IMR-90 (cell line): Measurements from ENCODE around the gene NCOA3. TPM values are rescaled to one million over a fixed set of nuclear protein-coding genes. Genes with fewer than 3 reads are reported as not detected.

Experiments
- ATAC-seq: fragments of 200-7000 bp; cut with Tn5 transposase; 2 replicates; pipeline ENCODE4 v1.9.1; 2020; ENCODE audit warnings: low read depth, mild to moderate bottlenecking, moderate library complexity
- BruUV-seq: library from RNA; stranded (reverse); fragments of 400-500 nt; replicated peaks from 2 replicates; lab custom pipeline; 2021; lab: Mats Ljungman, UMichigan
- CTCF ChIA-PET: fragments of 300-600 bp; formaldehyde crosslinking; extraction: SDS; loops from one replicate; lab custom pipeline; 2021; ENCODE audit warnings: antibody characterized with exemption; lab: Yijun Ruan, JAX
- POLR2A ChIA-PET: fragments of 300-600 bp; sonication (Branson Sonifier 250); formaldehyde crosslinking; loops from one replicate; lab custom pipeline; 2022; ENCODE audit warnings: antibody characterized with exemption; ENCODE audit not compliant: unreplicated experiment; lab: Charles Lee
- DNase-seq: peaks from one replicate; pipeline ENCODE4 v3.0.0; 2013
- H2AFZ ChIP-seq: replicated peaks from 2 replicates; pipeline ENCODE3; 2013; ENCODE audit warnings: low read length, mild to moderate bottlenecking; ENCODE audit not compliant: poor library complexity
- H2AK5ac ChIP-seq: 2 replicates; pipeline ENCODE4 v1.6.1; 2013; ENCODE audit warnings: low read depth, low read length, inconsistent platforms
- H2AK9ac ChIP-seq: replicated peaks from 2 replicates; pipeline ENCODE3; 2013; ENCODE audit warnings: mild to moderate bottlenecking, low read depth, low read length, moderate library complexity; ENCODE audit not compliant: poor library complexity
- H2BK120ac ChIP-seq: 2 replicates; pipeline ENCODE4 v1.6.1; 2013; ENCODE audit warnings: low read depth, low read length, inconsistent platforms
- H2BK15ac ChIP-seq: 3 replicates; pipeline ENCODE4 v1.6.1; 2013; ENCODE audit warnings: low read depth, low read length, inconsistent platforms
- H2BK20ac ChIP-seq: 2 replicates; pipeline ENCODE4 v1.6.1; 2013; ENCODE audit warnings: low read depth, mild to moderate bottlenecking, inconsistent platforms, low read length, moderate library complexity
- H2BK5ac ChIP-seq: 2 replicates; pipeline ENCODE4 v1.6.1; 2013; ENCODE audit warnings: mild to moderate bottlenecking, low read depth, low read length, inconsistent platforms; ENCODE audit not compliant: poor library complexity, severe bottlenecking
- H3K14ac ChIP-seq: replicated peaks from 2 replicates; pipeline ENCODE4 v1.6.1; 2013; ENCODE audit warnings: low read depth, low read length, inconsistent platforms
- H3K18ac ChIP-seq: 2 replicates; pipeline ENCODE4 v1.6.1; 2013; ENCODE audit warnings: low read depth, low read length, control low read depth
- H3K23ac ChIP-seq: 2 replicates; pipeline ENCODE4 v1.6.1; 2013; ENCODE audit warnings: low read depth, low read length, inconsistent platforms
- H3K27ac ChIP-seq: 2 replicates; pipeline ENCODE4 v1.5.1; 2013; ENCODE audit warnings: mild to moderate bottlenecking, control low read depth, low read length; ENCODE audit not compliant: insufficient read depth
- H3K27me3 ChIP-seq: 2 replicates; pipeline ENCODE4 v1.6.1; 2013; ENCODE audit warnings: low read length; ENCODE audit not compliant: control insufficient read depth, insufficient read depth
- H3K36me3 ChIP-seq: 2 replicates; pipeline ENCODE4 v1.6.1; 2013; ENCODE audit warnings: low read length, mixed read lengths; ENCODE audit not compliant: control insufficient read depth, insufficient read depth
- H3K4ac ChIP-seq: 2 replicates; pipeline ENCODE4 v1.6.1; 2013; ENCODE audit warnings: low read depth, low read length, inconsistent platforms
- H3K4me1 ChIP-seq: 2 replicates; pipeline ENCODE4 v1.6.1; 2013; ENCODE audit warnings: low read length, mixed read lengths; ENCODE audit not compliant: control insufficient read depth, insufficient read depth
- H3K4me2 ChIP-seq: 2 replicates; pipeline ENCODE4 v1.6.1; 2013; ENCODE audit warnings: low read depth, mild to moderate bottlenecking, control low read depth, low read length, moderate library complexity
- H3K4me3 ChIP-seq: 2 replicates; pipeline ENCODE4 v1.5.1; 2013; ENCODE audit warnings: low read depth, mild to moderate bottlenecking, control low read depth, low read length, moderate library complexity; ENCODE audit not compliant: insufficient read depth
- H3K56ac ChIP-seq: 2 replicates; pipeline ENCODE4 v1.6.1; 2013; ENCODE audit warnings: low read length, inconsistent platforms; ENCODE audit not compliant: insufficient read depth; ENCODE audit errors: extremely low read depth
- H3K79me1 ChIP-seq, 2 experiments: 2 replicates each; pipeline ENCODE4 v1.6.1; 2013; ENCODE audit warnings: low read length in 2 of 2, inconsistent platforms in 1 of 2, low read depth in 1 of 2
- H3K9ac ChIP-seq: 2 replicates; pipeline ENCODE4 v1.6.1; 2013; ENCODE audit warnings: low read depth, low read length, control low read depth
- H3K9me1 ChIP-seq: 2 replicates; pipeline ENCODE4 v1.6.1; 2013; ENCODE audit warnings: low read length, inconsistent platforms; ENCODE audit not compliant: insufficient read depth
- H3K9me3 ChIP-seq: 2 replicates; pipeline ENCODE4 v1.6.1; 2013; ENCODE audit warnings: low read length; ENCODE audit not compliant: control insufficient read depth, insufficient read depth
- H4K20me1 ChIP-seq: 2 replicates; pipeline ENCODE4 v1.6.1; 2013; ENCODE audit warnings: low read length, inconsistent platforms; ENCODE audit not compliant: insufficient read depth
- H4K5ac ChIP-seq: 2 replicates; pipeline ENCODE4 v1.6.1; 2013; ENCODE audit warnings: mild to moderate bottlenecking, low read depth, low read length, control low read depth
- H4K8ac ChIP-seq, 2 experiments: 2 replicates each; pipeline ENCODE4 v1.6.1; 2013; ENCODE audit warnings: low read depth in 2 of 2, low read length in 2 of 2, control low read depth in 1 of 2, inconsistent platforms in 1 of 2
- H4K91ac ChIP-seq: 2 replicates; pipeline ENCODE4 v1.6.1; 2013; ENCODE audit warnings: low read depth, low read length, inconsistent platforms; ENCODE audit not compliant: insufficient read depth
- BHLHE40 ChIP-seq: fragments of 150-350 bp; IDR thresholded peaks from 2 replicates; pipeline ENCODE4 v1.6.1; 2016; ENCODE audit warnings: mild to moderate bottlenecking, low read depth, low read length
- CEBPB ChIP-seq: IDR thresholded peaks from 2 replicates; pipeline ENCODE4 v1.6.1; 2012; ENCODE audit warnings: low read depth, low read length, improper control_type of control experiment
- FOS ChIP-seq: fragments of 150-350 bp; IDR thresholded peaks from 2 replicates; pipeline ENCODE4 v1.6.1; 2016; ENCODE audit warnings: low read depth, low read length
- MAFK ChIP-seq: IDR thresholded peaks from 2 replicates; pipeline ENCODE4 v1.6.1; 2012; ENCODE audit warnings: low read depth, low read length, improper control_type of control experiment
- MAZ ChIP-seq: IDR thresholded peaks from 2 replicates; pipeline ENCODE4 v1.6.1; 2012; ENCODE audit warnings: low read depth, mild to moderate bottlenecking, low read length, improper control_type of control experiment, moderate library complexity, borderline replicate concordance
- NFE2L2 ChIP-seq: fragments of 150-350 bp; IDR thresholded peaks from 2 replicates; pipeline ENCODE4 v1.6.1; 2016; ENCODE audit warnings: low read depth, mild to moderate bottlenecking, low read length
- POLR2A ChIP-seq: IDR thresholded peaks from 2 replicates; pipeline ENCODE4 v1.6.1; 2012; ENCODE audit warnings: mild to moderate bottlenecking, low read depth, low read length
- RAD21 ChIP-seq: IDR thresholded peaks from 2 replicates; pipeline ENCODE4 v1.6.1; 2012; ENCODE audit warnings: low read length, improper control_type of control experiment
- RCOR1 ChIP-seq: IDR thresholded peaks from 2 replicates; pipeline ENCODE4 v1.6.1; 2012; ENCODE audit warnings: mild to moderate bottlenecking, low read length, improper control_type of control experiment; ENCODE audit not compliant: insufficient replicate concordance
- RFX5 ChIP-seq: IDR thresholded peaks from 2 replicates; pipeline ENCODE4 v1.8.0; 2012; ENCODE audit warnings: low read depth, mild to moderate bottlenecking, low read length, moderate library complexity
- SMC3 ChIP-seq: fragments of 150-350 bp; IDR thresholded peaks from 2 replicates; pipeline ENCODE4 v1.6.1; 2016; ENCODE audit warnings: low read depth, mild to moderate bottlenecking, antibody characterized with exemption, low read length, moderate library complexity
- USF2 ChIP-seq: fragments of 150-350 bp; IDR thresholded peaks from 2 replicates; pipeline ENCODE4 v1.6.1; 2017; ENCODE audit warnings: mild to moderate bottlenecking, antibody characterized with exemption, low read length, low read depth
- WGBS, 2 experiments: methylation state at CpG; one replicate each; pipeline versions ENCODE4 v1.1.5 to v1.1.7; 2013; ENCODE audit warnings: missing lambda C conversion rate in 2 of 2; ENCODE audit not compliant: insufficient read length in 1 of 2; ENCODE audit errors: extremely low coverage in 2 of 2; 5-methylcytosine and 5-hydroxymethylcytosine counted together
- dilution Hi-C: fragments of 300-500 bp; cut with HindIII; formaldehyde crosslinking; loops from one replicate; pipeline ENCODE4 v1.14.3; 2018; ENCODE audit warnings: low sequenced_read_pairs; ENCODE audit not compliant: unreplicated experiment
- in situ Hi-C: fragments of 300-500 bp; cut with MboI; formaldehyde crosslinking; loops from 3 replicates; pipeline ENCODE4 v1.14.3; 2019; ENCODE audit warnings: low sequenced_read_pairs, inconsistent platforms, mixed read lengths
- intact Hi-C: fragments of 100-400 bp; cut with micrococcal nuclease; formaldehyde crosslinking; loops from 2 replicates; pipeline ENCODE4 v1.10.0; 2022
- polyA plus RNA-seq, 3 experiments: library from polyadenylated mRNA; depleted of rRNA; stranded (reverse); fragments of >200 nt; gene quantifications; 2 replicates each; pipeline ENCODE4 v1.2.3, GENCODE V29; 2012; ENCODE audit warnings: low replicate concordance in 1 of 3
- total RNA-seq: library from RNA; depleted of rRNA; stranded (reverse); fragments of >200 nt; gene quantifications from 2 replicates; pipeline ENCODE4 v1.2.3, GENCODE V29; 2012
- TF ChIP-seq, protein P1 (sequence below): fragments of 150-350 bp; IDR thresholded peaks from 2 replicates; pipeline ENCODE4 v1.6.1; 2016; ENCODE audit warnings: low read depth, mild to moderate bottlenecking, low read length, moderate library complexity, borderline replicate concordance
- TF ChIP-seq, protein P2 (sequence below): conservative IDR thresholded peaks from 2 replicates; pipeline ENCODE4 v1.5.1; 2012; ENCODE audit warnings: mild to moderate bottlenecking, low read depth, low read length, improper control_type of control experiment

The NCOA3 gene
- total and polyA plus RNA-seq, 2 of the 4 experiments (the other 2 are of a cell fraction), result 8.8 to 29.0 TPM

DNA sequence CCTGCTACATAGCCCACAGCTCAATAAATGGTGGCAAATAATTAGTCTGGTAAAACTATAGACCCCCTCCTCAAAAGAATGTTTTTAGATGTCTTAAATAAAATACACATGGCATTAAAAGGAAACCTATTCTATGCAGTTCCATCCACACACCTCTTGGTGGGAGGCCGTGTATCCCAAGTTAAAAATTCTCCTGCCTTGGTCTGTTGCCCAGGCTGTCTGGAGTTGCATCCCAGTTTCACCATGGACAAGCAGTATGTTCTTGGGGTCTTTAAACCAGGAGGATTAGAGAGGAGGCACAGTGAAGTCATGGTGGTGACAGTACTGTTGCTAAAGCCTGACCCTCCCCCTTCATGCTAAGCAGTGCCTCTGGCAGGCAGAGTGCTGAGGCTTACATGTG lies 188.0 kb downstream of the NCOA3 start:
- Histone ChIP-seq H3K14ac (no peak overlapping the region), H3K4ac (no peak overlapping the region), H3K18ac (no peak overlapping the region), H2BK120ac (no peak overlapping the region), H2AK5ac (no peak overlapping the region), H2BK5ac (no peak overlapping the region), H2AFZ (no peak overlapping the region), H3K36me3 (no peaks in the 10 kb centered on the region; the same call in 1 of the 2 replicates), H3K56ac (no peak overlapping the region), H3K4me3 (no peak overlapping the region), H4K20me1 (no peaks in the 10 kb centered on the region), H3K9me3 (peaks cover 31% of the 10 kb centered on the region), H2BK15ac (no peak overlapping the region), H3K27ac (no peak overlapping the region), H4K8ac (no peak overlapping the region), H2AK9ac (no peak overlapping the region), H3K27me3 (no peaks in the 10 kb centered on the region; the same call in 1 of the 2 replicates), H3K4me1 (peaks cover 3% of the 10 kb centered on the region; the same call in 1 of the 2 replicates), H3K79me1 (no peaks in the 10 kb centered on the region), H3K4me2 (no peak overlapping the region), H3K9me1 (no peaks in the 10 kb centered on the region), H3K23ac (no peak overlapping the region), H2BK20ac (no peak overlapping the region), H4K91ac (no peak overlapping the region), H4K5ac (no peak overlapping the region), H3K9ac (no peak overlapping the region)
- ChIA-PET CTCF (no interaction called here), POLR2A (no interaction called here)
- intact Hi-C loops (no loop called here), in situ Hi-C loops (loop anchor here (10.0 kb wide), 1 partner anchor 605 kb away; no protein-coding TSS in a partner anchor), dilution Hi-C loops (no loop called here)
- BruUV-seq, result no TSS peak
- no peak for ATAC-seq
- TF ChIP-seq USF2 (no peak), RCOR1 (no peak), NFE2L2 (no peak), MAZ (no peak), CEBPB (no peak), POLR2A (no peak), BHLHE40 (no peak), RFX5 (no peak), MAFK (no peak), SMC3 (no peak), RAD21 (no peak), FOS (no peak)
- TF ChIP-seq, protein P1, sequence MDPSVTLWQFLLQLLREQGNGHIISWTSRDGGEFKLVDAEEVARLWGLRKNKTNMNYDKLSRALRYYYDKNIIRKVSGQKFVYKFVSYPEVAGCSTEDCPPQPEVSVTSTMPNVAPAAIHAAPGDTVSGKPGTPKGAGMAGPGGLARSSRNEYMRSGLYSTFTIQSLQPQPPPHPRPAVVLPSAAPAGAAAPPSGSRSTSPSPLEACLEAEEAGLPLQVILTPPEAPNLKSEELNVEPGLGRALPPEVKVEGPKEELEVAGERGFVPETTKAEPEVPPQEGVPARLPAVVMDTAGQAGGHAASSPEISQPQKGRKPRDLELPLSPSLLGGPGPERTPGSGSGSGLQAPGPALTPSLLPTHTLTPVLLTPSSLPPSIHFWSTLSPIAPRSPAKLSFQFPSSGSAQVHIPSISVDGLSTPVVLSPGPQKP, result no peak
- TF ChIP-seq, protein P2, sequence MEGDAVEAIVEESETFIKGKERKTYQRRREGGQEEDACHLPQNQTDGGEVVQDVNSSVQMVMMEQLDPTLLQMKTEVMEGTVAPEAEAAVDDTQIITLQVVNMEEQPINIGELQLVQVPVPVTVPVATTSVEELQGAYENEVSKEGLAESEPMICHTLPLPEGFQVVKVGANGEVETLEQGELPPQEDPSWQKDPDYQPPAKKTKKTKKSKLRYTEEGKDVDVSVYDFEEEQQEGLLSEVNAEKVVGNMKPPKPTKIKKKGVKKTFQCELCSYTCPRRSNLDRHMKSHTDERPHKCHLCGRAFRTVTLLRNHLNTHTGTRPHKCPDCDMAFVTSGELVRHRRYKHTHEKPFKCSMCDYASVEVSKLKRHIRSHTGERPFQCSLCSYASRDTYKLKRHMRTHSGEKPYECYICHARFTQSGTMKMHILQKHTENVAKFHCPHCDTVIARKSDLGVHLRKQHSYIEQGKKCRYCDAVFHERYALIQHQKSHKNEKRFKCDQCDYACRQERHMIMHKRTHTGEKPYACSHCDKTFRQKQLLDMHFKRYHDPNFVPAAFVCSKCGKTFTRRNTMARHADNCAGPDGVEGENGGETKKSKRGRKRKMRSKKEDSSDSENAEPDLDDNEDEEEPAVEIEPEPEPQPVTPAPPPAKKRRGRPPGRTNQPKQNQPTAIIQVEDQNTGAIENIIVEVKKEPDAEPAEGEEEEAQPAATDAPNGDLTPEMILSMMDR, result no peak
- WGBS, 2 experiments, result no CpG with 5 or more reads among the region's 1 CpG
- no peak for DNase-seq
